HepG2 (cell line): ENCODE results near the gene EPB41L2. TPM values are rescaled to one million over a fixed set of nuclear protein-coding genes. Genes with fewer than 3 reads are reported as not detected.
A peak's percentile ranks its signal among the peaks of the same experiment; 100 is the strongest.

ENCODE experiments used
- DPF2 ChIP-seq: sonication (generic); formaldehyde crosslinking; IDR thresholded peaks from 2 replicates; pipeline ENCODE4 v1.4.0; 2020; ENCODE audit warnings: mild to moderate bottlenecking, low read depth, missing genetic modification reagents, borderline replicate concordance
- ZBTB7A ChIP-seq: sonication (generic); formaldehyde crosslinking; IDR thresholded peaks from 2 replicates; pipeline ENCODE4 v1.8.0; 2022; ENCODE audit warnings: mild to moderate bottlenecking, missing genetic modification reagents
- ZNF567 ChIP-seq: sonication (generic); formaldehyde crosslinking; IDR thresholded peaks from 2 replicates; pipeline ENCODE4 v1.8.1; 2023; ENCODE audit warnings: mild to moderate bottlenecking, missing genetic modification reagents, borderline replicate concordance
- ZNF572 ChIP-seq: sonication (generic); formaldehyde crosslinking; IDR thresholded peaks from 2 replicates; pipeline ENCODE4 v1.5.1; 2020; ENCODE audit warnings: mild to moderate bottlenecking, missing genetic modification reagents
- polyA plus RNA-seq, 8 experiments: library from polyadenylated mRNA; depleted of rRNA in 3 of 8; stranded (reverse) in 7 of 8; unstranded in 1 of 8; fragments of >200 nt; fragmentation: Illumina TruSeq in 4 of 8; extraction: Trizol in 4 of 8; gene quantifications; 2 replicates each; pipeline versions ENCODE4 v1.2.1 to v1.2.3, GENCODE V29; 2011 to 2016; ENCODE audit warnings: low read depth in 4 of 8, missing spikeins in 1 of 8, mixed read lengths in 1 of 8; ENCODE audit not compliant: insufficient read depth in 1 of 8
- total RNA-seq, 5 experiments: library from RNA; depleted of rRNA; stranded (reverse); fragments of >200 nt; fragmentation: Illumina TruSeq; extraction: Trizol; gene quantifications; 2 replicates each; pipeline ENCODE4 v1.2.3, GENCODE V29; 2016; ENCODE audit warnings: low read depth in 1 of 5
- TF ChIP-seq, protein P1 (sequence below): sonication (generic); formaldehyde crosslinking; IDR thresholded peaks from 2 replicates; pipeline ENCODE4 v1.9.0; 2021; ENCODE audit warnings: mild to moderate bottlenecking, missing genetic modification reagents
- TF ChIP-seq, protein P2 (sequence below): sonication (generic); formaldehyde crosslinking; IDR thresholded peaks from 2 replicates; pipeline ENCODE4 v1.5.0; 2020; ENCODE audit warnings: mild to moderate bottlenecking, missing genetic modification reagents, borderline replicate concordance
- TF ChIP-seq, protein P3 (sequence below), 2 experiments: sonication (generic) in 1 of 2; formaldehyde crosslinking in 1 of 2; IDR thresholded peaks; 2 replicates each; pipeline versions ENCODE4 v1.4.0 to v1.6.1; 2018 to 2020; ENCODE audit warnings: missing genetic modification reagents in 2 of 2, borderline replicate concordance in 1 of 2, low read depth in 1 of 2, mild to moderate bottlenecking in 1 of 2, missing biosample characterization in 1 of 2

Gene EPB41L2
- total and polyA plus RNA-seq, 2 of the 13 experiments (the other 11 are each of a cell fraction or from before 2014, with no cell fraction given): 41.7 to 56.4 TPM

DNA sequence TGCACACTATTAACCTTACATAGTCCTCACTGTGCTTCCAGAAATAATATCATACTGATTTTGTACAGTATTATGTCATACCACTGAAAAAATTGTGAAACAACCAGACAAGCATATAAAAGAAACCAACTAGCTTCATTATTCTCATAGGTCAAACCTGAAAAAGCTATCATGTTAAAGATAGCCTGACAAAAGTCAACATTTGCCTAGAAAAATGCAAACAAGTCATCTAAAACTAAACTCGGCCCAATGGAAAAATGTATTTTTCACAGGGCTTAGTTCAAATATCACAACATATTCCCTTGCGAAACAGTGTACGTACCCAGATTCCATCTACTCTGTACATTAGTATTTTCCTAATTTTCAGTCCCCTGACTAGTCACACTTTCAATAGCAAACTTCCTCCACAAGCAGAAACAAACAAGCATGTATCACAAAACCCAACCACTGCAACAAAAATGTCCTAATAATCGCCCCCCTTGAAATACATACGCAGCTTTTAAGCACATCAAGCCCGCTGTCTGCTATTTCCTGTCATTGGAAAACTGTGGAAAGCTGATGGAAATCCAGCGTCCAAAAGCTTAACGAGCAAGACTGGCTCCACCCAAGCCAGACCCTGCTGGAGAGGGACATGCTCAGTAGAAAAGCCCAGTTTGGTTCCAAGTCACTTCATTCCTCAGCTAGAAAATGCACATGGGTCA, 93.1 kb downstream of the EPB41L2 start (continued):
- TF ChIP-seq, protein P1, sequence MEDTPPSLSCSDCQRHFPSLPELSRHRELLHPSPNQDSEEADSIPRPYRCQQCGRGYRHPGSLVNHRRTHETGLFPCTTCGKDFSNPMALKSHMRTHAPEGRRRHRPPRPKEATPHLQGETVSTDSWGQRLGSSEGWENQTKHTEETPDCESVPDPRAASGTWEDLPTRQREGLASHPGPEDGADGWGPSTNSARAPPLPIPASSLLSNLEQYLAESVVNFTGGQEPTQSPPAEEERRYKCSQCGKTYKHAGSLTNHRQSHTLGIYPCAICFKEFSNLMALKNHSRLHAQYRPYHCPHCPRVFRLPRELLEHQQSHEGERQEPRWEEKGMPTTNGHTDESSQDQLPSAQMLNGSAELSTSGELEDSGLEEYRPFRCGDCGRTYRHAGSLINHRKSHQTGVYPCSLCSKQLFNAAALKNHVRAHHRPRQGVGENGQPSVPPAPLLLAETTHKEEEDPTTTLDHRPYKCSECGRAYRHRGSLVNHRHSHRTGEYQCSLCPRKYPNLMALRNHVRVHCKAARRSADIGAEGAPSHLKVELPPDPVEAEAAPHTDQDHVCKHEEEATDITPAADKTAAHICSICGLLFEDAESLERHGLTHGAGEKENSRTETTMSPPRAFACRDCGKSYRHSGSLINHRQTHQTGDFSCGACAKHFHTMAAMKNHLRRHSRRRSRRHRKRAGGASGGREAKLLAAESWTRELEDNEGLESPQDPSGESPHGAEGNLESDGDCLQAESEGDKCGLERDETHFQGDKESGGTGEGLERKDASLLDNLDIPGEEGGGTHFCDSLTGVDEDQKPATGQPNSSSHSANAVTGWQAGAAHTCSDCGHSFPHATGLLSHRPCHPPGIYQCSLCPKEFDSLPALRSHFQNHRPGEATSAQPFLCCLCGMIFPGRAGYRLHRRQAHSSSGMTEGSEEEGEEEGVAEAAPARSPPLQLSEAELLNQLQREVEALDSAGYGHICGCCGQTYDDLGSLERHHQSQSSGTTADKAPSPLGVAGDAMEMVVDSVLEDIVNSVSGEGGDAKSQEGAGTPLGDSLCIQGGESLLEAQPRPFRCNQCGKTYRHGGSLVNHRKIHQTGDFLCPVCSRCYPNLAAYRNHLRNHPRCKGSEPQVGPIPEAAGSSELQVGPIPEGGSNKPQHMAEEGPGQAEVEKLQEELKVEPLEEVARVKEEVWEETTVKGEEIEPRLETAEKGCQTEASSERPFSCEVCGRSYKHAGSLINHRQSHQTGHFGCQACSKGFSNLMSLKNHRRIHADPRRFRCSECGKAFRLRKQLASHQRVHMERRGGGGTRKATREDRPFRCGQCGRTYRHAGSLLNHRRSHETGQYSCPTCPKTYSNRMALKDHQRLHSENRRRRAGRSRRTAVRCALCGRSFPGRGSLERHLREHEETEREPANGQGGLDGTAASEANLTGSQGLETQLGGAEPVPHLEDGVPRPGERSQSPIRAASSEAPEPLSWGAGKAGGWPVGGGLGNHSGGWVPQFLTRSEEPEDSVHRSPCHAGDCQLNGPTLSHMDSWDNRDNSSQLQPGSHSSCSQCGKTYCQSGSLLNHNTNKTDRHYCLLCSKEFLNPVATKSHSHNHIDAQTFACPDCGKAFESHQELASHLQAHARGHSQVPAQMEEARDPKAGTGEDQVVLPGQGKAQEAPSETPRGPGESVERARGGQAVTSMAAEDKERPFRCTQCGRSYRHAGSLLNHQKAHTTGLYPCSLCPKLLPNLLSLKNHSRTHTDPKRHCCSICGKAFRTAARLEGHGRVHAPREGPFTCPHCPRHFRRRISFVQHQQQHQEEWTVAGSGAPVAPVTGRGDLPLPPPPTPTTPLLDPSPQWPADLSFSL: 0 out of 2 replicates have a peak, but pooled peaks have one; percentile 49
- TF ChIP-seq ZBTB7A (CRISPR knock-in tag): no peak
- TF ChIP-seq, protein P2, sequence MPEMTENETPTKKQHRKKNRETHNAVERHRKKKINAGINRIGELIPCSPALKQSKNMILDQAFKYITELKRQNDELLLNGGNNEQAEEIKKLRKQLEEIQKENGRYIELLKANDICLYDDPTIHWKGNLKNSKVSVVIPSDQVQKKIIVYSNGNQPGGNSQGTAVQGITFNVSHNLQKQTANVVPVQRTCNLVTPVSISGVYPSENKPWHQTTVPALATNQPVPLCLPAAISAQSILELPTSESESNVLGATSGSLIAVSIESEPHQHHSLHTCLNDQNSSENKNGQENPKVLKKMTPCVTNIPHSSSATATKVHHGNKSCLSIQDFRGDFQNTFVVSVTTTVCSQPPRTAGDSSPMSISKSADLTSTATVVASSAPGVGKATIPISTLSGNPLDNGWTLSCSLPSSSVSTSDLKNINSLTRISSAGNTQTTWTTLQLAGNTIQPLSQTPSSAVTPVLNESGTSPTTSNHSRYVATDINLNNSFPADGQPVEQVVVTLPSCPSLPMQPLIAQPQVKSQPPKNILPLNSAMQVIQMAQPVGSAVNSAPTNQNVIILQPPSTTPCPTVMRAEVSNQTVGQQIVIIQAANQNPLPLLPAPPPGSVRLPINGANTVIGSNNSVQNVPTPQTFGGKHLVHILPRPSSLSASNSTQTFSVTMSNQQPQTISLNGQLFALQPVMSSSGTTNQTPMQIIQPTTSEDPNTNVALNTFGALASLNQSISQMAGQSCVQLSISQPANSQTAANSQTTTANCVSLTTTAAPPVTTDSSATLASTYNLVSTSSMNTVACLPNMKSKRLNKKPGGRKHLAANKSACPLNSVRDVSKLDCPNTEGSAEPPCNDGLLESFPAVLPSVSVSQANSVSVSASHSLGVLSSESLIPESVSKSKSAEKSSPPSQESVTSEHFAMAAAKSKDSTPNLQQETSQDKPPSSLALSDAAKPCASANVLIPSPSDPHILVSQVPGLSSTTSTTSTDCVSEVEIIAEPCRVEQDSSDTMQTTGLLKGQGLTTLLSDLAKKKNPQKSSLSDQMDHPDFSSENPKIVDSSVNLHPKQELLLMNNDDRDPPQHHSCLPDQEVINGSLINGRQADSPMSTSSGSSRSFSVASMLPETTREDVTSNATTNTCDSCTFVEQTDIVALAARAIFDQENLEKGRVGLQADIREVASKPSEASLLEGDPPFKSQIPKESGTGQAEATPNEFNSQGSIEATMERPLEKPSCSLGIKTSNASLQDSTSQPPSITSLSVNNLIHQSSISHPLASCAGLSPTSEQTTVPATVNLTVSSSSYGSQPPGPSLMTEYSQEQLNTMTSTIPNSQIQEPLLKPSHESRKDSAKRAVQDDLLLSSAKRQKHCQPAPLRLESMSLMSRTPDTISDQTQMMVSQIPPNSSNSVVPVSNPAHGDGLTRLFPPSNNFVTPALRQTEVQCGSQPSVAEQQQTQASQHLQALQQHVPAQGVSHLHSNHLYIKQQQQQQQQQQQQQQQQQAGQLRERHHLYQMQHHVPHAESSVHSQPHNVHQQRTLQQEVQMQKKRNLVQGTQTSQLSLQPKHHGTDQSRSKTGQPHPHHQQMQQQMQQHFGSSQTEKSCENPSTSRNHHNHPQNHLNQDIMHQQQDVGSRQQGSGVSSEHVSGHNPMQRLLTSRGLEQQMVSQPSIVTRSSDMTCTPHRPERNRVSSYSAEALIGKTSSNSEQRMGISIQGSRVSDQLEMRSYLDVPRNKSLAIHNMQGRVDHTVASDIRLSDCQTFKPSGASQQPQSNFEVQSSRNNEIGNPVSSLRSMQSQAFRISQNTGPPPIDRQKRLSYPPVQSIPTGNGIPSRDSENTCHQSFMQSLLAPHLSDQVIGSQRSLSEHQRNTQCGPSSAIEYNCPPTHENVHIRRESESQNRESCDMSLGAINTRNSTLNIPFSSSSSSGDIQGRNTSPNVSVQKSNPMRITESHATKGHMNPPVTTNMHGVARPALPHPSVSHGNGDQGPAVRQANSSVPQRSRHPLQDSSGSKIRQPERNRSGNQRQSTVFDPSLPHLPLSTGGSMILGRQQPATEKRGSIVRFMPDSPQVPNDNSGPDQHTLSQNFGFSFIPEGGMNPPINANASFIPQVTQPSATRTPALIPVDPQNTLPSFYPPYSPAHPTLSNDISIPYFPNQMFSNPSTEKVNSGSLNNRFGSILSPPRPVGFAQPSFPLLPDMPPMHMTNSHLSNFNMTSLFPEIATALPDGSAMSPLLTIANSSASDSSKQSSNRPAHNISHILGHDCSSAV: no peak
- no peak for TF ChIP-seq ZNF572 (CRISPR knock-in tag)
- TF ChIP-seq ZNF567: no peak
- TF ChIP-seq, protein P3, sequence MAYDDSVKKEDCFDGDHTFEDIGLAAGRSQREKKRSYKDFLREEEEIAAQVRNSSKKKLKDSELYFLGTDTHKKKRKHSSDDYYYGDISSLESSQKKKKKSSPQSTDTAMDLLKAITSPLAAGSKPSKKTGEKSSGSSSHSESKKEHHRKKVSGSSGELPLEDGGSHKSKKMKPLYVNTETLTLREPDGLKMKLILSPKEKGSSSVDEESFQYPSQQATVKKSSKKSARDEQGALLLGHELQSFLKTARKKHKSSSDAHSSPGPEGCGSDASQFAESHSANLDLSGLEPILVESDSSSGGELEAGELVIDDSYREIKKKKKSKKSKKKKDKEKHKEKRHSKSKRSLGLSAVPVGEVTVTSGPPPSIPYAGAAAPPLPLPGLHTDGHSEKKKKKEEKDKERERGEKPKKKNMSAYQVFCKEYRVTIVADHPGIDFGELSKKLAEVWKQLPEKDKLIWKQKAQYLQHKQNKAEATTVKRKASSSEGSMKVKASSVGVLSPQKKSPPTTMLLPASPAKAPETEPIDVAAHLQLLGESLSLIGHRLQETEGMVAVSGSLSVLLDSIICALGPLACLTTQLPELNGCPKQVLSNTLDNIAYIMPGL (CRISPR knock-in tag; IDR thresholded peaks at IDR 0.05; ENCODE audit: borderline replicate concordance in 1 of 2, low read depth in 1 of 2): 0 out of 4 replicates have a peak, but pooled peaks of 1 of the 2 experiments have one; percentile 21
- TF ChIP-seq DPF2 (CRISPR knock-in tag): peak; percentile 38; the same call in 1 of the 2 replicates
